Mononuclear cell (primary cell): ENCODE data around the gene SPAG16. TPM values are rescaled to one million over a fixed set of nuclear protein-coding genes. Genes with fewer than 3 reads are reported as not detected.

Experiments used
- H3K27me3 ChIP-seq: 2 replicates; pipeline ENCODE4 v1.6.0; 2011; ENCODE audit warnings: low read length, control low read depth; ENCODE audit not compliant: insufficient read depth
- H3K4me1 ChIP-seq: 2 replicates; pipeline ENCODE4 v1.5.1; 2011; ENCODE audit warnings: mild to moderate bottlenecking, low read length, control low read depth; ENCODE audit not compliant: insufficient read depth
- H3K4me3 ChIP-seq: 2 replicates; pipeline ENCODE4 v1.5.1; 2011; ENCODE audit warnings: mild to moderate bottlenecking, low read length, moderate library complexity
- H3K9me3 ChIP-seq: 2 replicates; pipeline ENCODE4 v1.5.1; 2011; ENCODE audit warnings: low read depth, mild to moderate bottlenecking, control low read depth, low read length
- total RNA-seq: library from RNA; depleted of rRNA; stranded (reverse); fragments of >200 nt; gene quantifications from one replicate; pipeline ENCODE4 v1.2.3, GENCODE V29; 2012

Gene SPAG16
- total RNA-seq, 1 donor, result 9.8 TPM

DNA sequence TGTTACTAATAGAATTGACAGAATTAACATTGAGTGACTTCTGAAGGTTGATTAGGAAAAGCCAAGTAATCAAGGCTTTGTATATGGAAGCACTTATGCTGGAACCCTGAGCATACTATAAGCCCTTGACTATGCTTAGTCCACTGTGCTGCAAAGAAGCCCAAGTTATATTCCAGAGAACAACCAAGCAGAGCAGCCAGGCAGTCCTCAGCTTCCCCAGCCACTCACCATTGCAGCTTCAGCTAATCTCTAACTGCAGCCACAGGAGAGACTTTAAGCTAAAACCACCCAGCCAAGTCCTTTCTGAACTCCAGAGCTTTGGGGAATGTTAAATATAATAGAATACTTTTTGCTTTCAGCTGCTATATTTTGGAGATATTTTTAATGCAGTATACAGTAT is 962.2 kb downstream of the SPAG16 start:
- no peaks in the 10 kb centered on the region for H3K9me3 ChIP-seq
- H3K4me3 ChIP-seq, result no peak overlapping the region
- no peaks in the 10 kb centered on the region for H3K4me1 ChIP-seq
- H3K27me3 ChIP-seq, result no peaks in the 10 kb centered on the region

- H3K4me1 ChIP-seq, result no peaks in the 10 kb centered on the region
- no peaks in the 10 kb centered on the region for H3K9me3 ChIP-seq
- H3K4me3 ChIP-seq, result no peak overlapping the region
- H3K27me3 ChIP-seq, result no peaks in the 10 kb centered on the region
These were observed 963.3 kb downstream of the SPAG16 start for GRCh38 chr2:214247531-214247930.

- Histone ChIP-seq H3K4me3 (no peak overlapping the region), H3K9me3 (peaks cover 4% of the 10 kb centered on the region), H3K27me3 (no peaks in the 10 kb centered on the region), H3K4me1 (no peaks in the 10 kb centered on the region)
These were observed 970.8 kb downstream of the SPAG16 start for GRCh38 chr2:214255046-214255445.

DNA sequence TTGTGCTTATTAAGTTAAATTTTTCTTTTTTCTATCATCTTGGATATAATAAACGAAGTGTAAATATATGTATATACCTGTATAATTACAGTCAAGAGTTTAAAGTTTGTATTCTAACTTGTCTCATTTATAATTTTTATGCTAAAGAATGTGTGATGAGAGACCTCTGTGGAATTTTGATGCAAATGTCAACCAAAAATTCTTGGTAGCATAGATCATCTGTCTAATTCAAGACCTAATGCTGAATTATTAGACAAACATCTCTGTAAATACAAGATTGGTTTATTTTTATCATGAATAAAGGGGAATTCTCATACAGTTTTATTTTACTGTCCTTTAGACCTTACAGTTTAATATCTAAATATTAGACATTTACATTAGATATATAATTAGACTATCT is 977.4 kb downstream of the SPAG16 start:
- H3K4me3 ChIP-seq, result no peak overlapping the region

DNA sequence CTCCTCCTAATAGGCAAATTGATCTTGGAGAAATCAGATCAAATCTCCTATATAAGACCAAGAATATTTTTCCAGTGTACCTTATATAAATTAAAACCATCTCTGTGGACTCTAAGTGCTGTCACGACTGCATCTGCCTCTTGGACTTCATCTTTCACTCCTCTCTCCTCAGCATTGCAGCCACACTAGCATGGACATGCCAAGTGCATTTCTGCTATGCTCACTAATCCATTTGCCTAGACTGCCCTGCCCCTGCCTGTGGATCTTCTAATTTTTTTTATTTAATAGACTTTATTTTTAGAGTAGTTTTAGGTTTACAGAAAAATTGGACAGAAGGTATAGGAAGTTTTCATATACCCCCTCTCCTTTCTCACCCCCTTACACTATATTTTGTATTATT is 979.9 kb downstream of the SPAG16 start:
- Histone ChIP-seq H3K9me3 (no peaks in the 10 kb centered on the region), H3K4me1 (no peaks in the 10 kb centered on the region), H3K4me3 (no peak overlapping the region), H3K27me3 (no peaks in the 10 kb centered on the region)

More for the DNA sequence above, 977.4 kb downstream of the SPAG16 start:
- no peaks in the 10 kb centered on the region for H3K4me1 ChIP-seq
- no peaks in the 10 kb centered on the region for H3K9me3 ChIP-seq
- H3K27me3 ChIP-seq, result no peaks in the 10 kb centered on the region

DNA sequence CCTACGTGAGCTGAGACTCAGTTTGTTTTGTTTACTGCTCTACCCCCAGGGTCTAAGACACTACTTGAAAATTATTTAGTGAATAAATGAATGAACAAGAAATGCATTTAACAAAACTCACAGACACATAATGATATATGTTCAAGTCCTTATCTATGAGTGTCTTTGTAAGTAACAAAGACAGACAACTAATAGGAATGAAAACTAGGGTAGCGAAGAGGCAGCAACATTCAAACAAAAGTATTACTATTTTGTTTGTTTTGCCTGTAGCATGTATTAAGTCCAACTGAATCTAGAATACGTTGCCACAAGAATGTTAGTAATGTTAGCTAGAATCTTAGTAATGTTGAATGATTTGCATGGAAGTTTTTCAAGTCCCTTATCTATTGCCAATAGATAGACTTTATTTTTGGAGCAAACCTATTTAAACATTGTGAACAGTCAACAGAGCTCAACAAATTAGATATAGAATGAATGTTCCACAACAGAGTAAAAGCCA is 981.8 kb downstream of the SPAG16 start:
- H3K27me3 ChIP-seq, result no peaks in the 10 kb centered on the region
- H3K9me3 ChIP-seq, result no peaks in the 10 kb centered on the region
- H3K4me1 ChIP-seq, result no peaks in the 10 kb centered on the region
- H3K4me3 ChIP-seq, result no peak overlapping the region

DNA sequence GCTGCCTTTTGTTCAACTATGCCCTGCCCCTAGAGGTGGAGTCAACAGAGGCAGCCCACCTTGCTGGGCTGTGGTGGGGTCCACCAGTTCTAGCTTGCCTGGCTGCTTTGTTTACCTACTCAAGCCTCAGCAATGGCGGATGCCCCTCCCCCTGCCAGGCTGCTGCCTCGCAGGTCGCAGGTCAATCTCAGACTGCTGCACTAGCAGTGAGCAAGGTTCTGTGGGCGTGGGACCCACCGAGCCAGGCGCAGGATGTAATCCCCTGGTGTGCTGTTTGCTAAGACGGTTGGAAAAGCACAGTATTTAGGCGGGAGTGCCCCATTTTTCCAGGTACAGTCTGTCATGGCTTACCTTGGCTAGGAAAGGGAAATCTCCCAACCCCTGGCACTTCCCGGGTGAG is 993.6 kb downstream of the SPAG16 start:
- no peaks in the 10 kb centered on the region for H3K4me1 ChIP-seq
- no peak overlapping the region for H3K4me3 ChIP-seq
- no peaks in the 10 kb centered on the region for H3K27me3 ChIP-seq
- H3K9me3 ChIP-seq, result no peaks in the 10 kb centered on the region

GRCh38 chr2:214286011-214286410 is 1001.7 kb downstream of the SPAG16 start:
- no peaks in the 10 kb centered on the region for H3K4me1 ChIP-seq
- H3K4me3 ChIP-seq, result no peak overlapping the region
- H3K27me3 ChIP-seq, result no peaks in the 10 kb centered on the region
- H3K9me3 ChIP-seq, result peaks cover 16% of the 10 kb centered on the region

GRCh38 chr2:214293593-214293992 is 1009.3 kb downstream of the SPAG16 start:
- peaks cover 30% of the 10 kb centered on the region for H3K9me3 ChIP-seq

DNA sequence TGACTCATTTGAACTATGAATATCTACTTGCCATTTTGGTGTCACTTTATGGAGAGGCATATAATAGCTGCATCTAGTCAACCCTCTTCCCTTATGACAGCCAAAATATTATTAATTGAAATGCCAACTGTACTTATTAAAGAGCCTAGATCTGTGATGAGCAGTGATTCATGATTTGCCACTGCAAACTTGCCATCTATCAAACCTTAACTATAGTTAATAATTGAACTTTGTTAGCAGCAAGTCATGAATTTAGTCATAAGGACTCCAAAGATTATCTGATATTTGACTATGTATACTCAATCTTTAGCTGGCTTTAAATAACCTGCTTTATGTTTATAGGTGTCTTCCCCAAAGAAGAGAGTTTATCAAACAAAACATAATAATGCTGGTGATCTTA is 1010.2 kb downstream of the SPAG16 start:
- Histone ChIP-seq H3K27me3 (no peaks in the 10 kb centered on the region), H3K9me3 (peaks cover 29% of the 10 kb centered on the region), H3K4me1 (no peaks in the 10 kb centered on the region), H3K4me3 (no peak overlapping the region)

More at GRCh38 chr2:214293593-214293992, 1009.3 kb downstream of the SPAG16 start:
- Histone ChIP-seq H3K4me3 (no peak overlapping the region), H3K4me1 (no peaks in the 10 kb centered on the region), H3K27me3 (no peaks in the 10 kb centered on the region)

GRCh38 chr2:214297423-214297822 is 1013.2 kb downstream of the SPAG16 start:
- no peaks in the 10 kb centered on the region for H3K27me3 ChIP-seq
- peaks cover 5% of the 10 kb centered on the region for H3K9me3 ChIP-seq
- no peak overlapping the region for H3K4me3 ChIP-seq
- no peaks in the 10 kb centered on the region for H3K4me1 ChIP-seq

DNA sequence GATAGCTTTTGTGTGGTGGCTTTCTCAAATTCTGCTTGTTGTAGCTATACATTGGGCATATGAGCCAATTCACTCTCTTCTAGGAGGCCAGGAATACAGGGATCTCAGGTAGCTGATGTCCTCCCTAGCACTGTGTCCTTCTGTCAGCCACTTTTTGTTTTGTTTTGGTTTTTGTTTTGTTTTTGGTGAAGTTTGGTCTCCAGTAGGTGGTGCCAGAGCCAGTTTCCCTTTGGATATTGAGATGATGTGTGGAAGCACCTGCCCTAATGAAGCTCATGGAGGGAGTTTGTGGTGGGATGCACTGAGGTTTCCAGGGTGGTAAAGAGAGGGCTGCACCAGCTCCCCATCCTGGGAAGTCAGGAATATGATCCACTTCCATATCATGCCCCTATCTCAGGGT is 1026.1 kb downstream of the SPAG16 start:
- Histone ChIP-seq H3K27me3 (no peaks in the 10 kb centered on the region), H3K4me1 (no peaks in the 10 kb centered on the region), H3K4me3 (no peak overlapping the region), H3K9me3 (peaks cover 5% of the 10 kb centered on the region)

DNA sequence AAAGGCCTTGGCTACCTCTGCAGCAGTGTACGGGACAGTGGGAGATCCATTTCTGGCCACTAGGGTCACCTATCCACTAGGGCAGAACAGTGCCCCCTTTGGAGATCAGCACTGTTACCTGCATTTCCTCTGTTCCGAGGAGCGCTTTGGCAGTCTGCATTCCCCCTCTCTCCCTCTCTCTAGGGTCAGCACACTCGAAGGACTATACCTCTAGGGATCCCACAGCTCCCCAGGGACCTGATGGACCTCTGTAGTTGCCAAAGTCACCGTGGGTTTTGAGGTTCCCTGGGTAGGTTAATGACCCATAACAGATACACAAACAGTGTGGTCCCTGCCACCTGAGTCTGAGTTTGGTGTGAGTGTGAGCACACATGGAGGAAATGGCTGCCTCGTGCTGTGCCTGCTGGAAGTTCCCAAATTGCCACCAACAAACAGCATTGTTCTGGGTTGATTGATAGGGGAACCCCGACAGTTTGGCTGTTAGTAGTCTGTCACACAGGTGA is 1026.8 kb downstream of the SPAG16 start:
- H3K4me1 ChIP-seq, result no peaks in the 10 kb centered on the region
- H3K27me3 ChIP-seq, result no peaks in the 10 kb centered on the region
- H3K9me3 ChIP-seq, result peaks cover 4% of the 10 kb centered on the region
- no peak overlapping the region for H3K4me3 ChIP-seq

DNA sequence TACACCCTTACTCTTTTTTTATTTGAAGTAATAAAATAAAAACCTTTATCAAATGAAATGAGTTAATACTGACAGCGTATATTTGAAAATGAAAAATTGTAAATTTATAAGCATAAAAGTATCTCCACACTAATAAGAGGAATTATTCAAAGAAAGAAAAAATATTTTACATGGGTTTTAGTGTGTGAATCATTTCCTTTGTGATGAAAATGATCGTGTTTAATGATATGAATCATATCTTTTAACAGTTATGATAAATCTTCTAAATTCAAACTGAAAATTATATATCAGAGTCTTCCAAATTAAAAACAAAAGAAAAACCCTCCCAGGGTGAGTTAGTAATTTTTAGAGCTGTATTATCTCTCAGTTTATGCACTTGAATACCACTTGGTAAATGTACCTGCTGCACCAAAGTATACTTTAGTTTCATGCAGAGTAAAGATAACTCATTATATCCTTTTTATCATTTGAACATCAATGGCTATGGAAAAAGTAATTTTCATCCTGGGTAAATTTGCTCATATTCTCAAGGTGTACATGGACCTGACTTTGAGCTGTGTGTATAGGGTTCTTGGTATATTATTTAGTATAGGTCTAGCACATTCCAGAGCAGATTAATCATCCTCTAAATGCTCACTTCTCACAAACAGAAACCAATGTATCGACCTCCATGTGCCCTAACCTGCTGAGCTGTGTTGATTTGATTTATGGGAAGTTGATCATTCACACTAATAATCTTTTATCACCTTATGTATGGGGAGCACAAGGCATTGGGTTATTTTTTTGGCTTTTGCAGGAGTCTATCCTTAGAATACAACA is 1027.9 kb downstream of the SPAG16 start:
- H3K4me3 ChIP-seq, result no peak overlapping the region

GRCh38 chr2:214315324-214315723 is 1031.1 kb downstream of the SPAG16 start:
- no peaks in the 10 kb centered on the region for H3K4me1 ChIP-seq
- H3K4me3 ChIP-seq, result no peak overlapping the region
- no peaks in the 10 kb centered on the region for H3K27me3 ChIP-seq
- H3K9me3 ChIP-seq, result no peaks in the 10 kb centered on the region

More for the DNA sequence above, 1027.9 kb downstream of the SPAG16 start:
- no peaks in the 10 kb centered on the region for H3K4me1 ChIP-seq
- H3K27me3 ChIP-seq, result no peaks in the 10 kb centered on the region
- H3K9me3 ChIP-seq, result no peaks in the 10 kb centered on the region

GRCh38 chr2:214320211-214320610 is 1035.9 kb downstream of the SPAG16 start:
- H3K4me1 ChIP-seq, result no peaks in the 10 kb centered on the region
- H3K4me3 ChIP-seq, result no peak overlapping the region
- H3K27me3 ChIP-seq, result no peaks in the 10 kb centered on the region
- no peaks in the 10 kb centered on the region for H3K9me3 ChIP-seq
